Transverse colon (tissue), 4 donors: ENCODE measurements around the gene OPALIN. TPM values are rescaled to one million over a fixed set of nuclear protein-coding genes. Genes with fewer than 3 reads are reported as not detected.
"Not testable (repeated sequence)": the region's sequence is repeated elsewhere in the genome, so short reads cannot be mapped to it uniquely, and the experiment has no call there.

Experiments used
- DNase-seq: peaks from one replicate; pipeline ENCODE4 v3.0.0-alpha.2; 2019
- H3K27ac ChIP-seq, 4 donors: fragments of 200-600 bp; sonication (generic); 2 replicates each; pipeline ENCODE4 v1.5.1; 2016 to 2018; ENCODE audit warnings: inconsistent platforms in 4 of 4
- H3K27me3 ChIP-seq: fragments of 200-600 bp; sonication (generic); 2 replicates; pipeline ENCODE4 v1.5.1; 2017; ENCODE audit warnings: inconsistent platforms
- H3K36me3 ChIP-seq, 4 donors: fragments of 200-600 bp; sonication (generic); 2 replicates each; pipeline ENCODE4 v1.5.1; 2017 to 2019; ENCODE audit warnings: inconsistent platforms in 4 of 4
- H3K4me1 ChIP-seq, 4 donors: fragments of 200-600 bp; sonication (generic); 2 replicates each; pipeline ENCODE4 v1.5.1; 2017 to 2020; ENCODE audit warnings: inconsistent platforms in 4 of 4
- H3K4me3 ChIP-seq, 4 donors: fragments of 200-600 bp; sonication (generic); 1 replicate in 1 of 4; 2 replicates in 3 of 4; pipeline versions ENCODE4 v1.5.1 to v1.6.1; 2017 to 2019; ENCODE audit warnings: inconsistent platforms in 4 of 4
- H3K9me3 ChIP-seq, 2 donors: fragments of 200-600 bp; sonication (generic); 2 replicates each; pipeline ENCODE4 v1.5.1; 2017 to 2019; ENCODE audit warnings: inconsistent platforms in 2 of 2
- EP300 ChIP-seq: sonication (generic); formaldehyde crosslinking; IDR thresholded peaks from one replicate; pipeline ENCODE4 v1.6.1; 2017; ENCODE audit warnings: antibody characterized with exemption, low read depth
- POLR2A ChIP-seq: fragments of 450-650 bp; IDR thresholded peaks from one replicate; pipeline ENCODE4 v1.6.1; 2016; ENCODE audit warnings: antibody characterized with exemption, mild to moderate bottlenecking, moderate library complexity
- POLR2AphosphoS5 ChIP-seq, 3 donors: sonication (generic); formaldehyde crosslinking; IDR thresholded peaks; one replicate each; pipeline ENCODE4 v1.6.1; 2016; ENCODE audit warnings: antibody characterized with exemption in 3 of 3
- WGBS, 2 donors: methylation state at CpG; one replicate each; pipeline ENCODE4 v1.1.5; 2018; ENCODE audit warnings: low coverage in 1 of 2; 5-methylcytosine and 5-hydroxymethylcytosine counted together
- in situ Hi-C, 4 donors: fragments of 200-750 bp; cut with MboI; loops; one replicate each; pipeline versions ENCODE4 v1.15.0 to v1.15.1; 2017; ENCODE audit warnings: low sequenced_read_pairs in 3 of 4, low pct_ligation_motif_present in 1 of 4, low pct_unique_long_range_greater_than_20kb in 1 of 4
- intact Hi-C: fragments of 100-400 bp; cut with DNase I; formaldehyde crosslinking; loops from one replicate; pipeline ENCODE4 v1.15.1; 2023; ENCODE audit warnings: low total_unique reads
- total RNA-seq, 4 donors: library from RNA; depleted of rRNA; stranded (reverse); fragments of >200 nt; gene quantifications; one replicate each; pipeline ENCODE4 v1.1.0, GENCODE V29; 2016
- TF ChIP-seq, protein P1 (sequence below), 5 experiments: fragments of 200-600 bp in 3 of 5; fragments of 450-650 bp in 2 of 5; sonication (generic) in 3 of 5; IDR thresholded peaks; 1 replicate in 2 of 5; 2 replicates in 3 of 5; pipeline ENCODE4 v1.5.1; 2016 to 2017; ENCODE audit warnings: antibody characterized with exemption in 5 of 5, inconsistent platforms in 3 of 5, mild to moderate bottlenecking in 2 of 5, moderate library complexity in 1 of 5

The OPALIN gene
- total RNA-seq, 4 donors from 2014 or later = not detected

DNA sequence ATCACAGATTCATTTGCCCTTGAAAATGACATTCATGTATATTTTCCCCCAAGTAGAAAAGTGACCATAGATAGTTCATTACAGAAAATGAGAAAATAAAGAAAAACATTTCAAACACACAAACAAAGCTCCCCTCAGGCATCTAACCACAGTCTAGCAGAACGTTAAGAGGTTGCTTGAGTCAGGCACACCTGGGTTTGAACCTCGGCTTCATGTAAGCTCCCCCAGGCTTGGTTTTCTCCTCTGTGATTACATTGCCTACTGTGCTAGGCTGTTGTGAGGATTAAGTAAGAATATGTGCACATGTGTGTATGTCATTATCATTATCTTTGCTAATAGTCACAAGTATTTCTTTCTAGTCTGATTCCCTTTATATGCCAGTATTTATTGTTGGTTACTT lies 45.5 kb downstream of the OPALIN start:
- Histone ChIP-seq H3K4me3 (no peak overlapping the region), H3K27me3 (no peaks in the 10 kb centered on the region), H3K36me3 (no peaks in the 10 kb centered on the region), H3K9me3 (no peaks in the 10 kb centered on the region), H3K27ac (no peak overlapping the region), H3K4me1 (peaks cover 12 to 22% (median 15%) of the 10 kb centered on the region in 4 donors)
- intact Hi-C loops (no loop called here), in situ Hi-C loops (loop anchor here in 3 of 4 donors (25.0 kb wide), 1 partner anchor 301 kb away; no protein-coding TSS in a partner anchor)
- no peak for DNase-seq
- TF ChIP-seq POLR2AphosphoS5 (IDR thresholded peaks at IDR 0.05) (no peak), POLR2A (no peak)
- WGBS, 2 donors = 73 to 75% methylated on average over 2 of the region's 2 CpGs

DNA sequence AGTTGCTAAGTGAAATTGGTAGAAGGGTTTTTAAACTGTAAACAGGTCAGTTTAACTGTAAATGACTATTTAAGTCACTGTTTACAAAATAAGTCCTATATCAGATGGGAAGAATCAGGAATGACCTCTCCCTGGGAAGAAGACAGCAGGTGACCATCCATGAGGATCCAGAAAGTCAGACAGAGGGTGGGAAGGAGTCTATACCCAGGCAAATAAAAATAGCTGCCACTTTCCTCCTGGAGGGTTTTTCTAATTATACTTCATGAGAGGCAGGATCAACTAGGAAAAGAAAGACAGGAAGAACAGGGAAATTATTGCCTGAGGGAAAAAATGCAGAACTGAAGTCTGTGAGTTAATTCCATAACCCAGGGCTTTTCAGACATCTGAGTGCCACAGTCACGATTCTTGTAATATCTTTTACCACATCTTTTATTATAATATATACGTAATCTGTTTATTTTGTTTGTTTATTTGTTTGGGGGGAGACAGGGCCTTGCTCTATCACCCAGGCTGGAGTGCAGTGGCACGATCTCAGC lies 47.6 kb downstream of the OPALIN start:
- DNase-seq = no peak
- no peaks in the 10 kb centered on the region for H3K9me3 ChIP-seq
- no peaks in the 10 kb centered on the region for H3K27me3 ChIP-seq
- intact Hi-C loops = no loop called here
- no peak for TF ChIP-seq EP300
- no peak for TF ChIP-seq POLR2AphosphoS5 (IDR thresholded peaks at IDR 0.05)
- no peak for TF ChIP-seq POLR2A
- TF ChIP-seq, protein P1, sequence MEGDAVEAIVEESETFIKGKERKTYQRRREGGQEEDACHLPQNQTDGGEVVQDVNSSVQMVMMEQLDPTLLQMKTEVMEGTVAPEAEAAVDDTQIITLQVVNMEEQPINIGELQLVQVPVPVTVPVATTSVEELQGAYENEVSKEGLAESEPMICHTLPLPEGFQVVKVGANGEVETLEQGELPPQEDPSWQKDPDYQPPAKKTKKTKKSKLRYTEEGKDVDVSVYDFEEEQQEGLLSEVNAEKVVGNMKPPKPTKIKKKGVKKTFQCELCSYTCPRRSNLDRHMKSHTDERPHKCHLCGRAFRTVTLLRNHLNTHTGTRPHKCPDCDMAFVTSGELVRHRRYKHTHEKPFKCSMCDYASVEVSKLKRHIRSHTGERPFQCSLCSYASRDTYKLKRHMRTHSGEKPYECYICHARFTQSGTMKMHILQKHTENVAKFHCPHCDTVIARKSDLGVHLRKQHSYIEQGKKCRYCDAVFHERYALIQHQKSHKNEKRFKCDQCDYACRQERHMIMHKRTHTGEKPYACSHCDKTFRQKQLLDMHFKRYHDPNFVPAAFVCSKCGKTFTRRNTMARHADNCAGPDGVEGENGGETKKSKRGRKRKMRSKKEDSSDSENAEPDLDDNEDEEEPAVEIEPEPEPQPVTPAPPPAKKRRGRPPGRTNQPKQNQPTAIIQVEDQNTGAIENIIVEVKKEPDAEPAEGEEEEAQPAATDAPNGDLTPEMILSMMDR (IDR thresholded peaks at IDR 0.05) = no peak
- no peaks in the 10 kb centered on the region for H3K36me3 ChIP-seq
- H3K27ac ChIP-seq = no peak overlapping the region
- H3K4me1 ChIP-seq = peaks cover 12 to 22% (median 15%) of the 10 kb centered on the region in 4 donors
- in situ Hi-C loops = loop anchor here in 3 of 4 donors (25.0 kb wide), 1 partner anchor 299 kb away; no protein-coding TSS in a partner anchor
- H3K4me3 ChIP-seq = no peak overlapping the region
- WGBS, 2 donors = 68 to 71% methylated on average over 3 of the region's 3 CpGs

DNA sequence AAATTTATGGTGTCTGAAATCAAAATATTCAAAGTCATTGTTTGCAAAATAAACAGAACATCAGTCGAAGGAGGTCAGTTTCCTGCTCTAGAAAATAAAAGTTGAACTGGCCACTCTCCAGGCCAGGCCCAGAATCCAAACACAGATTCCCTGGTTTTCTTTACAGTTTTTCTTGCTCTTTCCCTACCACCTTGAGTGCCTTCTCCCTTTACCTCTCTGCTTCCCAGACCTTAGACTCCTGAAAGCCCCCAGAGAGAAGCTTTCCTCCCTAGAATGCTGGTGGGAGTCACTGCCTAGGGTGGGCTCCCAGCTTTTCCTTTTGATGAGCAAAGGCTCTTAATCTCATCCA lies 48.5 kb downstream of the OPALIN start:
- TF ChIP-seq, protein P1 (IDR thresholded peaks at IDR 0.05) = no peak
- TF ChIP-seq POLR2A (no peak), POLR2AphosphoS5 (IDR thresholded peaks at IDR 0.05) (no peak), EP300 (no peak)
- Histone ChIP-seq H3K36me3 (no peaks in the 10 kb centered on the region), H3K9me3 (no peaks in the 10 kb centered on the region), H3K4me3 (no peak overlapping the region), H3K4me1 (peaks cover 12 to 22% (median 15%) of the 10 kb centered on the region in 4 donors), H3K27me3 (no peaks in the 10 kb centered on the region), H3K27ac (peak overlapping the region; percentile 9 to 62 (median 50))
- in situ Hi-C loops = loop anchor here in 3 of 4 donors (25.0 kb wide), 1 partner anchor 298 kb away; no protein-coding TSS in a partner anchor
- intact Hi-C loops = no loop called here
- WGBS, 2 donors = 14 to 17% methylated on average over 1 of the region's 1 CpG
- no peak for DNase-seq

DNA sequence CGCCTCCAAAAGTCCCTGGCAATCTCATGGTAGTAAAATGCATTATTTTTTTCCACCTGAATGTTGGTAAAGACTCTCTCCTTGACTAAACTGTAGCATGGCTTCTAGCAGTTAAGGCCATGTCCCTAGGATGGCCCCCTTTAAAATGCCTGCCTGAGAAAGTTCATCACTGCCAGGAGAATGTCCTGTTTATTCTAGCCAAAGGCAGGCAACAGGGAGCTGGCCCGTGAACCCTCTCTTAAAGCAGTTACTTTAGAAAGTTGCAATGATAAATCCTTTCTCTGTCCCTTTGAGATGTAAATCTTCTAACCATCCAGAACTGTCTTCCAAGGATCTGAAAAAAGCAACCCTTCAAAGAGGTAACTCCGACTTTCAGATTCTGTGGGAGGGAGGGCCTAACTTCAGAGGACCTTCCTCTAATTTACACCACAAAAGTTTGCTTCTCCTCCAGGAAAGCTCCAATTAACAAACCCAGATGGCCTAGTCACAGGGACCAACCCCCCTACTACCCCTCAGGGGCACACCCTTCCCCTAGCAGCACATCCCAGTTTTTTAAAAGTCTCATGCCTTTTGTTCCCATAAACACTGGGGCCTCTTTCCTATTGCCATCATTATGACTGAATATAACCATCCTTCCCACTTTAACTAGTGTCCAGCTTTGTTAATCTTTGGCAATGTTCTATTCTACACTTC lies 49.0 kb downstream of the OPALIN start:
- no peak for DNase-seq
- Histone ChIP-seq H3K9me3 (no peaks in the 10 kb centered on the region), H3K27me3 (no peaks in the 10 kb centered on the region), H3K36me3 (no peaks in the 10 kb centered on the region), H3K4me3 (no peak overlapping the region), H3K4me1 (peaks cover 12 to 22% (median 15%) of the 10 kb centered on the region in 4 donors), H3K27ac (peak overlapping the region in 3 of 4 donors; percentile 45 to 62 (median 56))
- intact Hi-C loops = no loop called here
- in situ Hi-C loops = loop anchor here in 3 of 4 donors (25.0 kb wide), 1 partner anchor 297 kb away; no protein-coding TSS in a partner anchor
- TF ChIP-seq POLR2AphosphoS5 (IDR thresholded peaks at IDR 0.05) = no peak
- no peak for TF ChIP-seq POLR2A
- 14 to 46% methylated on average over 1 to 3 of the region's 3 CpGs for WGBS, 2 donors

DNA sequence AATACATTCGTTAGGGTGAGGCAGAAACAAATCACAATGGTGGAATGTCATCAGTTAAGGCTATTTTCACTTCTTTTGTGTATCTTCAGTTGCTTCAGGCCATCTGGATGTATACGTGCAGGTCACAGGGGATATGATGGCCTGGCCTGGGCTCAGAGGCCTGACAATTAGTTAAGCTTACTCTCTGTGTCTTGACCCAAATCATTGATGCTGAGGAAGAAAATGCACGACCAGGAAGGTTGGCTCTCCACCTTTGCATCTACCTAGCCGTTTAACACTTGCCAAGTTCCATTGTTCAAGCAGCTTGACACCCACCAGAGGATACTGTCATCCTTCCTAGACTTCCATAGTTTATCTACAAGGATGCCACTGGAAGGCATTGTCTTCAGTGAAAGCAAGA lies 49.9 kb downstream of the OPALIN start:
- H3K27ac ChIP-seq, H3K27me3 ChIP-seq, H3K36me3 ChIP-seq, H3K9me3 ChIP-seq, DNase-seq, intact Hi-C loops, H3K4me3 ChIP-seq: not testable (repeated sequence)
- peaks cover 12 to 22% (median 15%) of the 10 kb centered on the region in 4 donors for H3K4me1 ChIP-seq
- in situ Hi-C loops = loop anchor here in 3 of 4 donors (25.0 kb wide), 1 partner anchor 297 kb away; no protein-coding TSS in a partner anchor
- 69 to 93% methylated on average over 2 to 4 of the region's 4 CpGs for WGBS, 2 donors
